Endometrial microvascular endothelial cells (primary cell): ENCODE results near the gene TMED7. TPM values are rescaled to one million over a fixed set of nuclear protein-coding genes. Genes with fewer than 3 reads are reported as not detected.

ENCODE experiments used
- total RNA-seq: library from RNA; depleted of rRNA; stranded (reverse); fragments of >200 nt; gene quantifications from one replicate; pipeline ENCODE4 v1.2.3, GENCODE V29; 2015; ENCODE audit errors: inconsistent ontology term

Gene TMED7
- total RNA-seq, 1 donor from 2014 or later = 97.7 TPM

Other genes with a start within 250 kb of the TMED7 start
- 13.1 TPM for gene FEM1C, start 81.3 kb downstream of the TMED7 start, total RNA-seq
- gene TICAM2, start 23.6 kb downstream of the TMED7 start, total RNA-seq = 2.0 TPM
- not detected for gene CDO1, start 190.6 kb upstream of the TMED7 start, total RNA-seq
- 28.9 TPM for gene ATG12, start 215.5 kb upstream of the TMED7 start, total RNA-seq
- 47.9 TPM for gene AP3S1, start 215.9 kb upstream of the TMED7 start, total RNA-seq